HG03066 (cell line): ENCODE results near the gene ZBTB21.
"Not testable (repeated sequence)": the region's sequence is repeated elsewhere in the genome, so short reads cannot be mapped to it uniquely, and the experiment has no call there.

Source experiments
- ATAC-seq: cut with Tn5 transposase; IDR thresholded peaks from one replicate; pipeline ENCODE4 v1.9.1; 2021; ENCODE audit warnings: low read depth; ENCODE audit not compliant: unreplicated experiment

Gene ZBTB21

GRCh38 chr21:41997657-41998056, 12.5 kb downstream of the ZBTB21 start:
- no peak for ATAC-seq

- ATAC-seq, result no peak
Measured at GRCh38 chr21:41995577-41995976, 14.6 kb downstream of the ZBTB21 start.

- not testable (repeated sequence) for ATAC-seq
Measured at GRCh38 chr21:41994613-41995012, 15.5 kb downstream of the ZBTB21 start.

- ATAC-seq, result no peak
Measured at GRCh38 chr21:41993744-41994143, 16.4 kb downstream of the ZBTB21 start.

GRCh38 chr21:41992576-41992975, 17.6 kb downstream of the ZBTB21 start:
- ATAC-seq, result no peak

GRCh38 chr21:41991659-41992058, 18.5 kb downstream of the ZBTB21 start:
- no peak for ATAC-seq

GRCh38 chr21:41989698-41990097, 20.5 kb downstream of the ZBTB21 start:
- no peak for ATAC-seq

- no peak for ATAC-seq
Measured at GRCh38 chr21:41987310-41987709, 22.9 kb downstream of the ZBTB21 start.

- ATAC-seq, result no peak
Measured at GRCh38 chr21:41985662-41986416, 24.3 kb downstream of the ZBTB21 start.

- no peak for ATAC-seq
Measured at GRCh38 chr21:41983229-41983628, 26.9 kb downstream of the ZBTB21 start.

GRCh38 chr21:41980561-41980960, 29.6 kb downstream of the ZBTB21 start:
- no peak for ATAC-seq

- no peak for ATAC-seq
Measured at GRCh38 chr21:41979751-41980369, 30.3 kb downstream of the ZBTB21 start.

- no peak for ATAC-seq
Measured at GRCh38 chr21:41979335-41979734, 30.8 kb downstream of the ZBTB21 start.

GRCh38 chr21:41977034-41977950, 32.9 kb downstream of the ZBTB21 start:
- ATAC-seq, result no peak

- ATAC-seq, result no peak
Measured at GRCh38 chr21:41976611-41977010, 33.5 kb downstream of the ZBTB21 start.

- no peak for ATAC-seq
Measured at GRCh38 chr21:41975391-41976272, 34.5 kb downstream of the ZBTB21 start.

- no peak for ATAC-seq
Measured at GRCh38 chr21:41974752-41975053, 35.5 kb downstream of the ZBTB21 start.

- ATAC-seq, result no peak
Measured at GRCh38 chr21:41973861-41974751, 36.1 kb downstream of the ZBTB21 start.

GRCh38 chr21:41973427-41973831, 36.7 kb downstream of the ZBTB21 start:
- ATAC-seq, result no peak
